Activated CD4-positive, CD25-positive, alpha-beta regulatory T cell treated with anti-CD3 and anti-CD28 coated beads, Interleukin-2, amount 50 U/mL, for 24 hours (primary cell): Measurements from ENCODE around the gene ULK1.

Experiments used
- ATAC-seq, 2 donors: fragments of 150-1000 bp; cut with Tn5 transposase; one replicate each; pipeline ENCODE4 v1.10.0; 2021; ENCODE audit warnings: mild to moderate bottlenecking in 1 of 2, moderate library complexity in 1 of 2

Gene ULK1

DNA sequence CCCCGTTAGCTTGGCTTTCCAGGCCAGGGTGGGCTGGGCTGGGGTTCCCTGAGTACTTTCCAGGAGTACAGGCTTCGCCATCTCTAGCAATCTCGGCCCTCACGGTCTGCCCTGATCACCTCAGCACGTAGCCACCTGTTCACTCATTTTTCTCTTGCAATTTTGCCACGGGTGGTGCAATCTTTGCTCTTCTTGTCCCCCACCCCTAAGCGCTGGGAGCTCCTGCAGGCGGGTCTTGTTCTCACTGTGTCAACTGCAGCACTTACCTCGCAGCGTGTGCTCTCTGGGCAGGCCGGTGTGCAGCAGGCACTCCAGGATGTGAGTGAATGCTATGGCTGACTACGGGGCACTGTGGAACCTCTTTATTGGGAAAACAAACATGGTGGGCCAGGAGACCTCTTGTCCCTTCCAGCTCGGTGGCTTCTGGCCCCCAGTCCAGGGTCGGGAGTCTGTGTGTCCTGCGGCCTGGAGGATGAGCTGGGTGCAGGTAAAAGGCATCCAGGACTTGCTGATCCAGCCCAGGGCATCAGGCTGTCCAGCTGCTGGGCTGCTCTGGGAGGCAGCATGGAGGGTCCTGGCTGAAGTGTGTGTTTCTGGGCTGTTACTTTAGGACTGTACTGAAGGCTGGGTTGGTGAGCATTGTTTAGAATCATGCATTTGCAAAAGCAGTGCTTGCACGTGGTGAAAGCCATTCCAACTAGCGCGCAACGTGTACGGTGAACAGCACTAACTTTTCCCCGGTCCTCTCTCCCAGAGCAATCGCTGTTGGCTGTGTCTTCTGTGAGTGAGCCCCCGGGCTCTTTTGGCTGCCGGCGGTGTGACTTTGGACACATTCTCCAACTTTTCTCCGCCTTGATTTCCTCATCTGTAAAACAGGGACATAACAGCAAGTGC is 1.5 kb upstream of the ULK1 start:
- ATAC-seq: no peak

DNA sequence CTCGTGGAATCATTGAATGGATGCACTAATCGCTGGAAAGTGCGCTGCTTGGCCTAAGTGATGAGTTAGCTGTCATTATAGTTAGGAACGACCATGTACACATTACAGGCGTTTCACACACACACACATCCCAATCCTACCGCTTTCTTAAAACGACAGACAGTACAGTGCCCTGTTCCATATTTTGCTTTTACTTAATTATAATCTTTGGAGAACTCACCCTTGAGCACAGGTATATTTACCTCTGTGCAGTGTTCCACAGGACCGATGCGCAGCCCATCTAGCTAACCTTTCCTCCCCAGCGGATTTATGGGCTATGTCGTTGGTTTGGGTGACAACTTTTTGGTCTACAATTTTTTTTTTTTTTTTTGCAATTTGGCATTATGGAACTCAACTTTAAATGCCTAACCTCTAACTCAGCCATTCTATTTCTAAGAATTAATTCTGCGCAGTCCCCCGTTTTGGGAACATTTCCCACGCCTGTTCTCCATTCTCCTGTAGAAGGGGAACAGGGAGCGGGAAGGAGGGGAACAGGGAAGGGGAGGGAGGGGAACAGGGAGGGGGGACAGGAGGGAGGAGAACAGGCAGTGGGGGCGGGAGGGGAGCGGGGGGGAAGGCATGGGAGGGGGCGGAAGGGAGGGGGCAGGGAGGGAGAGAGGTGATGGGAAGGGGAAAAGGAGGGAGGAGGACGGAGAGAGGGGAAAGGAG is 663 bp upstream of the ULK1 start:
- ATAC-seq: no peak

DNA sequence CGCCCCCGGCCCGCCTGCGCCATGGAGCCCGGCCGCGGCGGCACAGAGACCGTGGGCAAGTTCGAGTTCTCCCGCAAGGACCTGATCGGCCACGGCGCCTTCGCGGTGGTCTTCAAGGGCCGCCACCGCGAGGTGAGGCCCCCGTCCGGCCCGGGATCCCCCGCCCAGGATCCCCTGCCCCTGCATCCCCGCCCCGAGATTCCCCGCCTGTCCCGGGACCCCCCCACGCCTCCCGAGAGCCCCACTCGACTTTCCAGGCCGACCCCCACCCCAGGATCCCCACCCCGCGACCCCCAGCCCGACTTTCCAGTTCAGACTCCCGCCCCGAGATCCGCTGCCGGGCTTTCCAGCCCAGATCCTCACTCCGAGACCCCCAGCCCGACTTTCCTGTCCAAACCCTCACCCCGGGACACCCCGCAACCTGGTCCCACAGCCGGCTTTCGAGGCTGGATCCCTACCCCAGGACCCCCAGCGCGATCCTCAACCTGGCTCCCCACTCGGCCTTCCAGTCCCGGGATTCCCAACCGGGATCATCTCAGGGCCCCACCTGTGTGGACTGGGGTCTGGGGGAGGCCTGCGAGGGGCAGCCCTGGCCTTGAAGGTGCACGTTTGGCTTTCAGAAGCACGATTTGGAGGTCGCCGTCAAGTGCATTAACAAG is 688 bp downstream of the ULK1 start:
- ATAC-seq: no peak

DNA sequence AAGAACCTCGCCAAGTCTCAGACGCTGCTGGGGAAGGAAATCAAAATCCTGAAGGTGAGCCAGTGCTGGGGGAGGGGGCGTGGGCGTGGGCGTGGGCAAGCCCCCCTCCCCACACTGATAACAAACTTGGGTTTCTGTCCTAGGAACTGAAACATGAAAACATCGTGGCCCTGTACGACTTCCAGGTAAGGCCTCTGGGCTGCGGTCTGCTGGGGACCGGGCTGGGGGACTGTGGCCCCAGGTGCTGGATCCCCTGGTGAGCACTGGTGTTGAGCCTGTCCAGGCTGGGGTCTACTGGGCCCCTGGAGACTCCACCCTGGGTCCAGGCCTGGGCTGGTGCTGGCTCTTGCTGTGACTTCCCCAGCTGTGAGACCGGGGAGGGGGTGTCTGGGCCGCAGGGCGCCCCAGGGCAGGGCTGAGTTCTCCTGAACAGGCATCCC is 1.2 kb downstream of the ULK1 start:
- peak; percentile 1 to 17 for ATAC-seq

DNA sequence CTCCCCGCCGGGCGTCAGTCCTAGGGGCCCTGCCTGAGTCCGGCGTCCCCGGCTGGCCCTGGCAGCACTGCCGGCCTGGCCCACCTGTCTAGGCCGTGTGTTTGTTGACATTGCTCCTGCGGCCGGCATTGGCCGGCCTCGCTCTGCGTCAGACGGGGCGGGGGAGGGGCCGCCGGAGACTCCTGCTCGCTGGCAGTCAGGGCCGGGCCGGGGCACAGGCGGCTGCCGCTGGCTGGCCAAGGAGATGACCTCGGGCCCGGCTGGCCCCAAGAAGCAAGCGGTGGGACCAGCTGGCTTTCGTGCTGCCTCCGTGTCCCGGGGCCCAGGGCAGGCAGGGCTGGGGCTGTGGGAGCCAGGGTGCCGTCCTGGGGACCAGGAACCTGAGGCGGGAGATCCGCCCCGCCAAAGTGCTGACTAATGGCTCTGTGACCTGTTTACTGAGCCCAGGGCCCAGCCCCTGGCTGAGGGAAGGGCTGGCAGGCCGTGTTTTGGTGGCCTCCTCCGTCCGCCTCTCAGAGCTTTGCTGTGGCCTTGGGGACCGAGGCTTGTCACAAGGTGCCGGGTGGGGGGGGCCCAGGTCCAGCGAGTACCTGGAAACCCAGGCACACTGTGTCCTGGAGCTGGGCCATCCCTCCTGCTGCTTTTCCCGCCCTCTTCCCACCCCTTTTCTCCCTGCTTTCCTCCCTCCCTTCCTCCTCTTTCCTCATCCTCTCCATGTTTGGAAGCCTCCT is 1.8 kb downstream of the ULK1 start:
- peak; percentile 66 to 70 for ATAC-seq

DNA sequence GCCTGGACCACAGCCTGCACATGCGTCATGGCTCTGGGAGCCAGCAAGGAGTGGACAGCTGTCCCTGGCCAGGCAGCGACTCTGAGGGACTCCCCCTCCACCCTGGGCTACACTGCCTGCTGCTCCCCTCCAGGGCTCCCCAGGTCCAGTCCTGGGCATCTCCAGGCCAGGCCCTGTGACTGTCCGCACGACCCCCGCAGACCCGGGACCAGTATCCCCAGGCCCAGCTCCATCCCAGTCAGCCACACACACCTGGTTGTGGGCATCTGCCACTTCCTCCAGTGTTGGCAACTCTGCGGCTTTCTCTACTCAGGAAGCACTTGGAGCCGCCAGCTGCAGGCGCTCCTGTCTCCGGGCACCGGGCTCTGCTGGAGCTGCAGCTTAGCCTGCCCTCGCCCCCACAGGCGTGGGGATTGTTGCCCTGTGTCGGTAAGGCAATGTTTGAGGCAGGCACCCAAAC is 2.4 kb downstream of the ULK1 start:
- ATAC-seq: no peak

DNA sequence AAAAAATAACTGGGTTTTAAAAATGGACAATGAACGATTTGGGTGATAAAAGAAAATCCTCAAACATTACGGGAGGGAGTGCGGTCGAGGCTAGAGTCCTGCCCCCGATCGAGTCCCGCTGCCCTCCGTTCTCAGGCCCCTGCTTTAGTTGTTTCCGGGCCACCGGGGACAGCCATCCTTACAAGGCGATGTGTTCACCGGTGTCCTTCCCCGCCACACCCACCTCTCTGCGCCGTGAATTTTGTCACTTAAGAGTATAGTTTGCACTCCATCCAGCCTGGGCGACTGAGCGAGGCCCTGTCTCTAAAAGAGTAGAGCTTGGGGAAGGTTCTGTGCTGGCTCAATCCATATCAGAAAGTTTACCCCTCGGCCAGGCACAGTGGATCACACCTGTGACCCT is 2.9 kb downstream of the ULK1 start:
- no peak for ATAC-seq

DNA sequence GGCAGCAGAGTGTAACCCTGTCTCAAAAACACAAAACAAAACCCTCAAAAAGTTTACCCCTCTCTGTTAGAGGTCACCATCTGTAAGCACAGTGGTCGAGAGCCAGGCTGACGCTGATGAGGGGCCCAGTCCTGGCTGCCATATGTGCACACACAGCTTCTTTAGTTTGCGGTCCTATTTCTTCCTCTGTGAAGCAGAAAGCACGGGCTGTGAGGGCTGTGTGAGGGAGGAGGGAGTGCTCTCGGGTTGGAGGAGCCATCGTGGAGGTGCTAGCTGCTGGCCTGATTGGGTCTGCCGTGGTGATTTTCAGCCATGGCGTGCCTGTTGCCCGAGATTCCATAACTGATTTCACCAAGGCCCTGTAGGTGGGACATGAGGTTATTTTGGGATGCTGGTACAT is 3.5 kb downstream of the ULK1 start:
- ATAC-seq: no peak

DNA sequence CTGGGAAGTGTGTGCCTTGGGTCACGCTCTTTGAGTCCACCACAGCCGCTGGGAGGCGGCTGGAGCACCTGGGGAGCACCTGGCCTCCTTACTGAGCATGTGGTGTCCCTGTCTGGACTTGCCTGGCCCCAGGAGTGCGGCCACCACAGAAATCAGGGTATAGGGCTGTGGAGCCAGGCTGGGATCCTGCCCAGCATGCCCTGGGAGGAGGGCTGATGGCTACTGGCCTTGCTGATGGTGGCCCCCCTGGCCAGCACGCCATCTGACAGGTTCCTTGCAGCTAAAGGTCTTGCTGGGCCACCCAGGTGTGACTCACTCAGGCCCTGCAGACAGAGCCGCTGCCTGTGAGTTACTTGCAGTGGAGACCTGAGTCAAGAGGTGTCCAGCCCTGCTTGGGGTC is 6.0 kb downstream of the ULK1 start:
- no peak for ATAC-seq

DNA sequence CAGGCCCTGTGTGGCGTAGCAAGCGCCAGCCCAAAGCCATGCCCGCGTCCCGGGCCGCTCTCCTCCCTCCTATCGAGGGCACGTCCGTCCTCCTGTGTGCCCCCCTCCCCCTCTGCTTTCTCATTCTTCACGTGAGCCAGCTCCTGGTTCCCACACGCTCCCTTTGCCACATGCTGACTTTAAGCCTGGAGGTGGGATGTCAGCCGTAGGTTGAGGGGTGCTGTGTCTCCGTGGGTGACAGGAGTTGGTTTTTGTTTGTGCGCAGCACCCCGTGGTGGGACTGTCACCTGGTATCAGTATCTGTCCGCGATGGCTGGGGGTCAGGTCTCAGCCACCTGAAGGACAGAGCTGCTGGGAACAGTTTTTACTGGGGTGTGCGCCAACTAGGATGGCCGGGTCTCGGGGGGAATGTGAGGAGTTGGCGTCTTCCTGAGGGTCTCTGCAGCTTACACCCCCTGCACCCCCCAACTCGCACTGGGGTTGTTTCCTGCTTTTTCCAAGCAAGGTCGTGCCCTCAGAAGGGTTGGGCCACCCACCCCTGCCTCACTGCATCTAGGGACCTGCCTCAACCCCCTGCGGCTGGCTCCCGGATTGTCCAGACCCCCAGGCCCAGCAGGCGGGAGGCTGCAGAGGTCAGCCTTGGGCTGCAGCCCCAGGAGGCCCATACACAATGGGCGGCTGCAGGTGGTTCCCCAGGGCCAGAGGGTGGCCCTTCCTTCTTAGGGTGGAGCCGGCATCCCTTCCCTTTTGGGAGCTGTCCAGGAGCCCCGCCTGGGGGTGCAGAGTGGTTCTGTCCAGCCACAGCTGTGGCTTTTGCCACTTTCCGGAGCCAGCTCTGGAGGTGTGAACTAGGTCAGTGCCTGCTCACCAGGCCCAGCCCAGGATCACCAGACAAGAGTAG is 7.3 kb downstream of the ULK1 start:
- no peak for ATAC-seq

DNA sequence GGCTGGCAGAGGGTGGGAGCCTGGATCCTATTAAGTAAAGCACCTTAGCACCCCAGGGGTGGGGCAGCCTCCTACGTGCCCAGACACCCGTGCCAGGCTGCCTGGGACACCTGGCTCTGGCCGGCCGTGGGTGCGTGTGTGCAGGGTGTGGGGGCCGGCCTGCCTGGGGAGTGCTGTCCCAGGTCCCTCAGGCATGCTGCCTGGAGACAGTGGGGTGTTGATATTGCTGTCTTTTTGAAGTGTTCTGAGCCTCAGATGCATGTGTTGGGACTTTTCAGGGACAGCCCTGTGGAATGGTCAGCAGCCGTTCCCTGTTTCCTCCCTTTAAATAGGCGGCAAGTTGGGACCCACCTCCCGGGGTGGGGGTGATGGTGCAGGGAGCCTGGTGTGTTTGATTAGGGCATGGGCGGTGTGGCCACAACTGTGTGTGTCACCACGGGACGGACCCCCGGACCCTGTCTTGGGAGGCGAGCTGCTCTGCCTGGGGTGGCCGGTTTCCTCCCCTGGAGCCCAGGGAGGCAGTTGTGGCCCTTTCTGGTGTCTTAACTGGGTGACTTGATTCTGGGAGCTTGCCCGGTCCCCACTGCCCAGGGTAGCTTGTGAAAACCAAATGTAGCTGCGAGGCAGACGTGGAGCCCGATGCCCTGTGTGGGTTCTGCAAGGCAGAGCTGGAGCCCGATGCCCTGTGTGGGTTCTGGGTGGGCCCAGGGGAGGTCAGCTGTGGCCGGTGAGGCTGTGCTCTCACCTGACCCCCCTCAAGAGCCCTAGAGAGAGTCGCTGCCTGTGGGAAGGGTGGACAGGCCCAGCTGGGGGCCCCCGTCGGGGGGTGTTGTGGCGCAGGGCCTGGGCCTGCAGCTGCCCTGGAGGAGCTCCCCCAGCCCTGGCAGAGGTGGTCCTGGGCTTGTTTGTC is 8.2 kb downstream of the ULK1 start:
- no peak for ATAC-seq

DNA sequence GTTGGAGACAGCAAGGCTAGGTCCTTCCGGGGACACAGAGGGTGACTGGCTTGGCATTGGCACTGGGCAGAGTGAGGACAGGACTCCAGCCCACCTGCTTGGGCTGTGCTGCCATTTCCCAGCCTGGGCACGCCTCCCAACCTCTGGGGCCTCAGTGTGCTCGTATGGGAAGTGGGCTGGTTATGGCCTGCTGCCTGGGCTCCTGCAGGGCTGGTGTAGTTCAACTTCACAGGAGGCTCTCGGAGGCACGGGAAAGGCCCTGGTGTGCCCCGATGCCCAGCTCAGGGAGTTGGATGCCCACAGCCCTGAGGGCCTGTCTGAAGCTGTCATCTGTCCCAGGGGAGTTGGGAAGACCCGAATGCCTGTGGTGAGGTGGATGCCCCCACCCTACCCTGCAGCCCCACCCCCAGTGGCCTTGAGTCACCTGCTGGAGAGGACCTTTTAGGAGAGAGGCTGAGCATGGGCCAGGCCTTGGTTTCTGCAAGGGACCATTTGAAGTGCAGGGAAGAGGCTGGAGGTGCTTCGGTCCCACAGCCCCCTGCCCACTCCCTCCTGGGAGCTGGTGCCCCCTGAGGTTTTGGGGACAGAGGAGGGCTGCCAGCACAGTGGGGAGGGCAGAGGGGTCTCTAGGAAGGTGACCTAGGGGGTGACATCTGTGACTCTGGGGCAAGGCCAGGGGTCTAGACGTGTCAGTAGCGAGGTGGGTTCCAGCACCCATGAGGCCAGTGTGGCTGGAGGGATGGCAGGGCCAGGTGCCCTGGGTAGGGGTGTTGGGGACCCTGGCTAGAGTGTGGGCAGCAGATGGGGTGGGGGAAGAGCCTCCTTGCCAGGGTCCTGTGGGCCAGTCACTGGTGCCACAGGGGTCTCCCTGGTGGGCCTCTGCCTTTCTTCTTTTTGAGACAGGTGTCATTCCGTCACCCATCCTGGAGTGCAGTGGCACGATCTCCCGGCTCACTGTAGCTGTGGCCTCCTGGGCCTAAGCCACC is 9.1 kb downstream of the ULK1 start:
- ATAC-seq: no peak

DNA sequence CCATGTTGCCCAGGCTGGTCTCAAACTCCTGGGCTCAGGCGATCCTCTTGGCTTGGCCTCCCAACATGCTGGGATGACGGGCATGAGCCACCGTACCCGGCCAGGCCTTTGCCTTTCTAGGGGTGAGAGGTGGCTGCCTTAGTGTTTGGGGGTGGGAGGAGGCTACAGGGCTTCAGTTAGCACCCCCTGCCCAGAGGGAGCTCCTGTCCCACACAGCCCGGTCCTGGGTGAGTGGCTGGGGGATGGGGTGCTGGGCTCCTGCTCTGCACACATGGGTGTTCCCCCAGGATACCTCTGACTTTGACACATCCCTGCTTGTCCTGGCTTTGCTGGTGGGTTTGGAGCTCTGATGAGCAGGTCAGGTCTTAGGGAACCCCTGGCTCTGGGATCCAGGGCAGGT is 9.9 kb downstream of the ULK1 start:
- no peak for ATAC-seq

DNA sequence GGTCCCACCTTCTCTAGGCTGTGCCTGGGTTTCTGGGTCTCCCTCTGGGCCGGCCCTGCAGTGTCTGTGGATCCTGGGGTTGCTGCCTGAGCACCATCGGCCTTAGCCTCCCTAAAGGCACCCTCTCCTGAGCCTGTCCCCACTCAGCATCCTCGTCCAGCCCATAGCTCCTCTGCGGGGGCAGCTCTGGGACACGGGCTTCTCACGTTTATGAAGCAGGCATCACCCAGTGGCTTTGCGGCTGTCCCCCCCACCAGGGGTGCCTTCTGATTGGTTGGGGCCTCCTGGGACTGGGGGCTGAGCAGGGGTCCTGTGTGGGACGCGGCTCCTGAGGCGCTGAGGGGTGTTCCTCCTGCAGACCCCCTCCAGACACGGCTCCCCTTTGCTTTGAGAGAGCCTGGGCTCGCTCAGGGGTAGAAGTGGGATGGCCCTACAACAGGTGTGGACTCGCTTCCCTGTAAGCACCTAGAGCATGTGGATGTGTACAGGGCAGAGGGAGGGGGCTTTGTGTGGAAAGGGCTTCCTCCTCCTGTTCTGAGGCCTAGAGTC is 10.7 kb downstream of the ULK1 start:
- no peak for ATAC-seq

DNA sequence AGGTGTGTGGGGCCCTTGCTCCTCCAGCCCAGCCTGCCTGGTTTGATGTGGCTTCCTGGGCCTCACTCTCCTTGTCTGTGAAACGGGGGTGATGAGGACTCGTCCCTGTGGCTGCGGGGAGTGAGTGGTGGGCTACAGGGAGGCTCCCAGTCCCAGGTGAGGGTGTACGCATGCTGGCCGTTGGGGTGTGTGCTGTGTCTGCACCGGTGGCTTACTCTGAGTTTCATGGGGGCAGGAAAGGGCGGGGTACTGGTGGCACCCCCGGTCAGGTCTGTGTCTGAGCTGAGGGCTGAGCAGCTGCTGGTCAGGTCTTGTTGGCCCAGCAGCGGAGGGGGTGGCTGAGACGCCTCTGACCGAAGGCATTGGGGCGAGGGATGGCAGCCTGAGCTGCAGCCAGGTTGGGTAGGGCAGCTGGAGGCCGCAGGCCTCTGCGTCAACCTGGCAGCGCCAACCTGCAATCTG is 11.2 kb downstream of the ULK1 start:
- ATAC-seq: no peak

DNA sequence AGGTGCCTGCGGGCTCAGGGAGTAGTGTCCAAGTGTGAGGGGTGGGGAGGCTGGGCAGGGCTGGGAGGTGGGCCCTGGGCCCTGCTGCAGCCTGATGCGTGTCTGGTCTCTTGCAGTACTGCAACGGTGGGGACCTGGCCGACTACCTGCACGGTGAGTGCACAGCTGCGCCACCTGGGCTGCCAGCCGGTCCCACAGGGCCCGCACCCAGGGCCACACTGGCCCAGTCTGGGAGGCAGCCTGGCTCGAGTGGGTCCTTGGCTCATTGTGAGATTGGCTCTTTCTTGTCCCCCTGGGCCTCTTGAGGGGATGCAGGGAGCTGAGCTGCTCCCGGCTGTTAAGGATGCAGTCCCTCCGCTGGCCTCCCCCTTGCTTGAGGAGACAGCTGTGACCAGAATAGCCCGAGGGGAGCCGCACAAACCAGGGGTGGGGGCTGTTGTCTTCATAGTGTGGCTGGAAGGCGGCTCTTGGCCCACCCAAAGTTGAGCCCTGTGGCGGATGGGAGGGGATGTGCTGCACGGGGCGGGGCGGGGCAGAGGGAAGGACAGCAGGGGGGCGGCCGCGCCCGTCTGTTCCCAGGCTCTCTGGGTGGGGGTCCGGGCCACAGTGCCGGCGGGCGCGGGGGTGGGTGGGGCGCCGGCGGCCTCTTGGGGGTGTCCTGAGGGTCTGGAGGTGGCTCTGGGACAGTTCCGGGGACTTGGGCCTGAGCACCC is 13.1 kb downstream of the ULK1 start:
- ATAC-seq: no peak

DNA sequence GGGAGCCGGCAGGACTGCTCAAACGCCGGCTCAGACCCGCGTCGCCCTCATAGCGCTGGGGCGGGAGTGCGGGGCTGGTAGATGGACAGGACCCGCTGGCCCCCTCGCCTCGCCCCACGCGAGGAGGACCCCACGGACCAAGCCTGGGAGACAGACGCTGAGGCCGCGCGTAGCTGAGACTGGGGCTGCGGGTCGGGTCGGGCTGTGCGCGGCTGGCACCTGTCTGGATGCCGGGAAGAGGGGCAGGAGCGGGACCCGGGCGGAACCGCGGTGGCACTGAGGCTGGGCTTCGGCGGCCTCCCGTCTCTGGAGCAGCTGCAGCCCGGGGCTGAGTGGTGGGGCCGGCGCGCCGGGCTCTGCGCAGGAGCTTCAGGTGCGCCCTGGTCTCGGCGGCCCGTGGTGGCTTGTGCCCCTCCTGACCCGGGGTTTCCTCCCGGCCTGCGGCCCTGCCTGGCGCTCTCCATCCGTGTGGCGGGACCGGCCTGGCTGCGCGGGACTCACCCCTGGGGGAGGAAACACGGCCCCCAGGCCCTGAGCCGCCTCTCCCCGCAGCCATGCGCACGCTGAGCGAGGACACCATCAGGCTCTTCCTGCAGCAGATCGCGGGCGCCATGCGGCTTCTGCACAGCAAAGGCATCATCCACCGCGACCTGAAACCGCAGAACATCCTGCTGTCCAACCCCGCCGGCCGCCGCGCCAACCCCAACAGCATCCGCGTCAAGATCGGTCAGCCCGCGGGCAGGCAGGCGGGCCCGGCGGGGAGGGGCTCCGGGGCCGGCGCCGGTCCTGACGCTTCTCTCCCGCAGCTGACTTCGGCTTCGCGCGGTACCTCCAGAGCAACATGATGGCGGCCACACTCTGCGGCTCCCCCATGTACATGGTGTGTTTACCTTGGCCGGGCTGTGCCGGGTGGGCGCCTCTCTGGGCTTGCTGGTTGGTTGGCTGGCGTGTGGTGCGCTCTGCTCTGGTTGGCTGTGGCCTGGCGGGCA is 14.0 kb downstream of the ULK1 start:
- no peak for ATAC-seq
